HG03103 (cell line): ENCODE measurements around the gene NAALADL1.

Source experiments
- ATAC-seq: cut with Tn5 transposase; IDR thresholded peaks from one replicate; pipeline ENCODE4 v1.9.1; 2021; ENCODE audit warnings: low read depth; ENCODE audit not compliant: unreplicated experiment

The NAALADL1 gene

GRCh38 chr11:65058419-65059054, at the start of gene NAALADL1:
NAALADL1 (minus strand) TSS chr11:65058553; CDS start chr11:65058521, 32 bp downstream.
- no peak for ATAC-seq

- no peak for ATAC-seq
These were observed 49.6 kb upstream of the NAALADL1 start for GRCh38 chr11:65107751-65108468.

GRCh38 chr11:65107078-65107477, 48.7 kb upstream of the NAALADL1 start:
- no peak for ATAC-seq

- no peak for ATAC-seq
These were observed 46.3 kb upstream of the NAALADL1 start for GRCh38 chr11:65104628-65105027.

GRCh38 chr11:65103476-65103875, 45.1 kb upstream of the NAALADL1 start:
- ATAC-seq, result no peak

- no peak for ATAC-seq
These were observed 44.1 kb upstream of the NAALADL1 start for GRCh38 chr11:65102142-65103095.

GRCh38 chr11:65100674-65101350, 42.5 kb upstream of the NAALADL1 start:
- no peak for ATAC-seq

GRCh38 chr11:65096926-65097325, 38.6 kb upstream of the NAALADL1 start:
- ATAC-seq, result no peak

- ATAC-seq, result peak; percentile 66
These were observed 37.8 kb upstream of the NAALADL1 start, which contains the start of gene VPS51 for GRCh38 chr11:65095974-65096806. VPS51 (plus strand) TSS chr11:65096214; CDS start chr11:65096251, 37 bp downstream.

- ATAC-seq, result no peak
These were observed 37.1 kb upstream of the NAALADL1 start for GRCh38 chr11:65095427-65095826.

- ATAC-seq, result no peak
These were observed 32.3 kb upstream of the NAALADL1 start for GRCh38 chr11:65090628-65091027.

GRCh38 chr11:65089621-65090020, 31.3 kb upstream of the NAALADL1 start:
- ATAC-seq, result no peak

GRCh38 chr11:65087827-65088226, 29.5 kb upstream of the NAALADL1 start:
- ATAC-seq, result no peak

- no peak for ATAC-seq
These were observed 28.9 kb upstream of the NAALADL1 start for GRCh38 chr11:65087216-65087615.

- no peak for ATAC-seq
These were observed 28.5 kb upstream of the NAALADL1 start for GRCh38 chr11:65086809-65087208.

GRCh38 chr11:65085446-65085845, 27.1 kb upstream of the NAALADL1 start:
- no peak for ATAC-seq

- no peak for ATAC-seq
These were observed 26.4 kb upstream of the NAALADL1 start for GRCh38 chr11:65084598-65085375.

- peak; percentile 80 for ATAC-seq
These were observed 25.7 kb upstream of the NAALADL1 start, which contains the start of the genes CDCA5 and ZFPL1 for GRCh38 chr11:65083834-65084597. CDCA5 (minus strand) TSS chr11:65084040; CDS start chr11:65083978, 62 bp downstream. ZFPL1 (plus strand) TSS chr11:65084222; CDS start chr11:65084699, 477 bp downstream.
